ENCODE measurements around the gene CNR2.

DNA sequence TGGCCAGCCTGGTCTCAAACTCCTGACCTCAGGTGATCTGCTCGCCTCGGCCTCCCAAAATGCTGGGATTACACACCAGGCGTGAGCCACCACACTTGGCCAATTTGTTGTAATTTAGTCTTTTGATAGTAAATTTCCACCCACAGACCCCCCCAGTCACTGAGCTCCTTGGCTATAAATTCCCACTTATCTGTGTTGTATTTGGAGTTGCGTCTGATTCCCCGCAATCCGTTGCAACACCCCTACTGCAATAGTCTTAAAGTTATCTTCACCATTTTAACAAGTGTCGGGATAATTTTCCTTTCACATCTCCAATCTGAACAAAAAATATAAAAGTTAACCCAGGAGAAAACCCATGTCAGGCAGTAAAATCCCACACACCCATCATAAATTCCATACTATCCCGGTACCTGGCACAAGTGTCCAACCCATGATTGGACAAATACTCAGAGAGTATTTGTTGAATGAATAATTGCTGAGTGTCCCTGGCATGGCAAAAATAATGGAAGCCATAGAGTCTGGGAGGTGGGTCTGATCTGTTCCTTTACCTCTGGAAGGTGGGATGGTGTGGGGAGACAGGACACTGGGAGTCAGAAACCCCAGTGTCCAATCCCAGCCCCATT lies 9.3 kb upstream of the CNR2 start:
- TF ChIP-seq, protein P1, sequence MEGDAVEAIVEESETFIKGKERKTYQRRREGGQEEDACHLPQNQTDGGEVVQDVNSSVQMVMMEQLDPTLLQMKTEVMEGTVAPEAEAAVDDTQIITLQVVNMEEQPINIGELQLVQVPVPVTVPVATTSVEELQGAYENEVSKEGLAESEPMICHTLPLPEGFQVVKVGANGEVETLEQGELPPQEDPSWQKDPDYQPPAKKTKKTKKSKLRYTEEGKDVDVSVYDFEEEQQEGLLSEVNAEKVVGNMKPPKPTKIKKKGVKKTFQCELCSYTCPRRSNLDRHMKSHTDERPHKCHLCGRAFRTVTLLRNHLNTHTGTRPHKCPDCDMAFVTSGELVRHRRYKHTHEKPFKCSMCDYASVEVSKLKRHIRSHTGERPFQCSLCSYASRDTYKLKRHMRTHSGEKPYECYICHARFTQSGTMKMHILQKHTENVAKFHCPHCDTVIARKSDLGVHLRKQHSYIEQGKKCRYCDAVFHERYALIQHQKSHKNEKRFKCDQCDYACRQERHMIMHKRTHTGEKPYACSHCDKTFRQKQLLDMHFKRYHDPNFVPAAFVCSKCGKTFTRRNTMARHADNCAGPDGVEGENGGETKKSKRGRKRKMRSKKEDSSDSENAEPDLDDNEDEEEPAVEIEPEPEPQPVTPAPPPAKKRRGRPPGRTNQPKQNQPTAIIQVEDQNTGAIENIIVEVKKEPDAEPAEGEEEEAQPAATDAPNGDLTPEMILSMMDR (conservative IDR thresholded peaks at IDR 0.05) = no peak
- no peak for TF ChIP-seq ZFX (IDR thresholded peaks at IDR 0.05)

Data from C4-2B (cell line).